Measurements from ENCODE around the gene POC1B. TPM values are rescaled to one million over a fixed set of nuclear protein-coding genes. Genes with fewer than 3 reads are reported as not detected.

POC1B gene
- total RNA-seq, 2 donors from 2014 or later: 10.9 to 32.6 TPM

GRCh38 chr12:89451841-89452251, 74.0 kb downstream of the POC1B start:
- Histone ChIP-seq H3K27ac (peak overlapping the region in 2 of 4 donors; percentile 7 to 16), H3K36me3 (replicated peaks in 1 of 2; ENCODE audit: insufficient read depth in 1 of 2, low read depth in 2 of 2) (no peaks in the 10 kb centered on the region), H3K4me3 (no peak overlapping the region), H3K4me1 (no peaks in the 10 kb centered on the region), H3K27me3 (no peaks in the 10 kb centered on the region), H3K9me3 (no peaks in the 10 kb centered on the region)
- ATAC-seq (no peak), DNase-seq (peak in 1 of 4 donors; percentile 12)
- WGBS, 2 donors: 75 to 83% methylated on average over 9 of the region's 9 CpGs
- TF ChIP-seq POLR2A (IDR thresholded peaks at IDR 0.05) (no peak), CTCF (IDR thresholded peaks at IDR 0.05) (no peak)
- intact Hi-C loops (cut with DNase I): loop anchor here (10.0 kb wide), 1 partner anchor 87 kb away; no protein-coding TSS in a partner anchor

GRCh38 chr12:89450907-89451306, 74.9 kb downstream of the POC1B start:
- ATAC-seq (no peak), DNase-seq (no peak)
- TF ChIP-seq CTCF (IDR thresholded peaks at IDR 0.05): no peak
- TF ChIP-seq POLR2A (IDR thresholded peaks at IDR 0.05): no peak
- no peak overlapping the region for H3K27ac ChIP-seq
- intact Hi-C loops (cut with DNase I): loop anchor here (10.0 kb wide), 1 partner anchor 86 kb away; no protein-coding TSS in a partner anchor
- no peaks in the 10 kb centered on the region for H3K27me3 ChIP-seq
- H3K9me3 ChIP-seq: no peaks in the 10 kb centered on the region
- no peak overlapping the region for H3K4me3 ChIP-seq
- H3K4me1 ChIP-seq: no peaks in the 10 kb centered on the region
- no peaks in the 10 kb centered on the region for H3K36me3 ChIP-seq (replicated peaks in 1 of 2; ENCODE audit: insufficient read depth in 1 of 2, low read depth in 2 of 2)

- no peak for DNase-seq
- no peak overlapping the region for H3K4me3 ChIP-seq
- H3K27me3 ChIP-seq: no peaks in the 10 kb centered on the region
- no peaks in the 10 kb centered on the region for H3K36me3 ChIP-seq (replicated peaks in 1 of 2; ENCODE audit: insufficient read depth in 1 of 2, low read depth in 2 of 2)
- WGBS, 2 donors: 85 to 93% methylated on average over 2 of the region's 2 CpGs
- intact Hi-C loops (cut with DNase I): no loop called here
- TF ChIP-seq POLR2A (IDR thresholded peaks at IDR 0.05) (no peak), CTCF (IDR thresholded peaks at IDR 0.05) (no peak)
- H3K9me3 ChIP-seq: no peaks in the 10 kb centered on the region
- H3K27ac ChIP-seq: no peak overlapping the region
- ATAC-seq: no peak
- H3K4me1 ChIP-seq: no peaks in the 10 kb centered on the region
These were observed 76.9 kb downstream of the POC1B start for GRCh38 chr12:89448951-89449371.

DNA sequence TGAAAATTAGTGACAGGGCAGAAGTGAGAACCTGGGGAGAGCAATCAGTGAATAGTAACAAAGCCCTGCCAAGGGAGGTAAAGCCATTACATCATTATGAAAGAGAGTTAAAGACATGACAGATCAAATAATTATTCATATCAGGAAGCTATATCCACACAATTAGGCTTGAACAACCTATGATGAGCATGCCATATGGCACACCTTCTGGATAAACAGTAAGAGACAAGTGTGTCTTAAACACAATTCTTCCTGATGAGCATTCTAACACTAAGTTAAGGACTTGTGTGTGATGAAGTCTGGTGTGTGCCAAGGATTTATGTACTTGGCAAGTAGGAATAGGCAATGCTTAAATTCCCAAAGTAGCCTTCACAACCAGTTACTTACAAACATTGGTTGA, 77.3 kb downstream of the POC1B start:
- ATAC-seq (no peak), DNase-seq (no peak)
- TF ChIP-seq POLR2A (IDR thresholded peaks at IDR 0.05) (no peak), CTCF (IDR thresholded peaks at IDR 0.05) (no peak)
- intact Hi-C loops (cut with DNase I): no loop called here
- Histone ChIP-seq H3K36me3 (replicated peaks in 1 of 2; ENCODE audit: insufficient read depth in 1 of 2, low read depth in 2 of 2) (no peaks in the 10 kb centered on the region), H3K4me1 (no peaks in the 10 kb centered on the region), H3K4me3 (no peak overlapping the region), H3K9me3 (no peaks in the 10 kb centered on the region), H3K27me3 (no peaks in the 10 kb centered on the region), H3K27ac (no peak overlapping the region)

DNA sequence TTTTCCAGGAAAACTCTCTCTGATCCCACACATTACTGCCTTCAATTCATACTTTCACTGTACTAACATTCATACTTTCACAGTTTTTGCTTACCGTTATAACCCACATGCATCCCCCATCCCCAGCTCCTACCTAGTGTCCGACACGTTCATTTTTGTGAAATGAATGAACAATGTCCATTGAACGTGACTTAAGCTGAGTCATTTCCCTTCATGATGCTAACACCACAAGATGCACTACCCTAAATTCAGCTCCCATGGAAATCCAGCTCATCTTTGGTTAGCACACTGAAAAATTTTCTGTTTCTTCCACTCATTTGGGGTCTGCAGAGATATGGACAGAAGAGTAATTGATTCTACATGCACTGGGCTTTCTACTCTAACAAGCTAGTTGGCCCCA, 85.9 kb downstream of the POC1B start:
- Histone ChIP-seq H3K36me3 (replicated peaks in 1 of 2; ENCODE audit: insufficient read depth in 1 of 2, low read depth in 2 of 2) (no peaks in the 10 kb centered on the region), H3K27me3 (no peaks in the 10 kb centered on the region), H3K4me1 (no peaks in the 10 kb centered on the region), H3K9me3 (no peaks in the 10 kb centered on the region), H3K4me3 (no peak overlapping the region), H3K27ac (no peak overlapping the region)
- DNase-seq (no peak), ATAC-seq (no peak)
- intact Hi-C loops (cut with DNase I): no loop called here
- 83 to 88% methylated on average over 4 of the region's 4 CpGs for WGBS, 2 donors
- TF ChIP-seq CTCF (IDR thresholded peaks at IDR 0.05): no peak
- no peak for TF ChIP-seq POLR2A (IDR thresholded peaks at IDR 0.05)

All from body of pancreas (tissue), 4 donors.